A673 (cell line): ENCODE measurements around the gene FUT8.

Experiments
- EZH2 ChIP-seq: fragments of 200-600 bp; sonication (generic); IDR thresholded peaks from 2 replicates; pipeline ENCODE4 v1.6.1; 2017; ENCODE audit warnings: borderline replicate concordance, low read depth, mild to moderate bottlenecking, mixed read lengths, antibody characterized with exemption, low read length; ENCODE audit not compliant: poor library complexity, severe bottlenecking
- TF ChIP-seq, protein P1 (sequence below): fragments of 300-800, 200-600 bp; sonication (generic); conservative IDR thresholded peaks from 2 replicates; pipeline ENCODE4 v1.5.1; 2017; ENCODE audit warnings: low read depth, mild to moderate bottlenecking, antibody characterized with exemption, low read length, moderate library complexity, mixed read lengths

DNA sequence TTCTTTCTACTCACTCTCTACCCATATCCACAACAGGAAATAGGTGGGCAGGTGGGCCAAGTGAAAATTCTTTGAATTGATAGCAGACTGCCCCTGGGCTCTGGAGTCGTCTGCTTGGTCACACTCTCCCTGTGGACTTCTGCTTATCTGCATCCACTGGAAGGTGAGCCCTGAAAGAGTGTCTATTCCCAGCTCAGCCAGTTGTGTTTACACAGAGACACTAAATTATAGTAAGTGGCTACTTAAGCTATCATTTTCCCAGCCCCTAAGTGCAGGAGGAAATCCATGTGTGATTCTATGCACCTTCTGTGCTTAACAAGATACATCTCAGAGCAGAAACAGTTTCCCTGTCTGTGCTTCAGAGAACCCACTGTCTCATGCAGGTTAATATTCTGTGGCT is 338.4 kb downstream of the FUT8 start:
- TF ChIP-seq, protein P1, sequence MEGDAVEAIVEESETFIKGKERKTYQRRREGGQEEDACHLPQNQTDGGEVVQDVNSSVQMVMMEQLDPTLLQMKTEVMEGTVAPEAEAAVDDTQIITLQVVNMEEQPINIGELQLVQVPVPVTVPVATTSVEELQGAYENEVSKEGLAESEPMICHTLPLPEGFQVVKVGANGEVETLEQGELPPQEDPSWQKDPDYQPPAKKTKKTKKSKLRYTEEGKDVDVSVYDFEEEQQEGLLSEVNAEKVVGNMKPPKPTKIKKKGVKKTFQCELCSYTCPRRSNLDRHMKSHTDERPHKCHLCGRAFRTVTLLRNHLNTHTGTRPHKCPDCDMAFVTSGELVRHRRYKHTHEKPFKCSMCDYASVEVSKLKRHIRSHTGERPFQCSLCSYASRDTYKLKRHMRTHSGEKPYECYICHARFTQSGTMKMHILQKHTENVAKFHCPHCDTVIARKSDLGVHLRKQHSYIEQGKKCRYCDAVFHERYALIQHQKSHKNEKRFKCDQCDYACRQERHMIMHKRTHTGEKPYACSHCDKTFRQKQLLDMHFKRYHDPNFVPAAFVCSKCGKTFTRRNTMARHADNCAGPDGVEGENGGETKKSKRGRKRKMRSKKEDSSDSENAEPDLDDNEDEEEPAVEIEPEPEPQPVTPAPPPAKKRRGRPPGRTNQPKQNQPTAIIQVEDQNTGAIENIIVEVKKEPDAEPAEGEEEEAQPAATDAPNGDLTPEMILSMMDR = no peak
- TF ChIP-seq EZH2 = no peak
